Astrocyte of the spinal cord (primary cell): ENCODE data around the gene CFAP70.

Source experiments
- DNase-seq: peaks from one replicate; pipeline ENCODE4 v3.0.0; 2011; ENCODE audit warnings: low read depth, low spot score
- H3K4me3 ChIP-seq: 2 replicates; pipeline ENCODE4 v1.5.1; 2011; ENCODE audit warnings: low read depth, mild to moderate bottlenecking, low read length, moderate library complexity
- in situ Hi-C: cut with HindIII; loops from 2 replicates; pipeline ENCODE4 v1.10.0; 2017; ENCODE audit warnings: low sequenced_read_pairs
- TF ChIP-seq, protein P1 (sequence below): IDR thresholded peaks from 2 replicates; pipeline ENCODE4 v1.5.1; 2012; ENCODE audit warnings: low read depth, mild to moderate bottlenecking, low read length, inconsistent platforms

Gene CFAP70

DNA sequence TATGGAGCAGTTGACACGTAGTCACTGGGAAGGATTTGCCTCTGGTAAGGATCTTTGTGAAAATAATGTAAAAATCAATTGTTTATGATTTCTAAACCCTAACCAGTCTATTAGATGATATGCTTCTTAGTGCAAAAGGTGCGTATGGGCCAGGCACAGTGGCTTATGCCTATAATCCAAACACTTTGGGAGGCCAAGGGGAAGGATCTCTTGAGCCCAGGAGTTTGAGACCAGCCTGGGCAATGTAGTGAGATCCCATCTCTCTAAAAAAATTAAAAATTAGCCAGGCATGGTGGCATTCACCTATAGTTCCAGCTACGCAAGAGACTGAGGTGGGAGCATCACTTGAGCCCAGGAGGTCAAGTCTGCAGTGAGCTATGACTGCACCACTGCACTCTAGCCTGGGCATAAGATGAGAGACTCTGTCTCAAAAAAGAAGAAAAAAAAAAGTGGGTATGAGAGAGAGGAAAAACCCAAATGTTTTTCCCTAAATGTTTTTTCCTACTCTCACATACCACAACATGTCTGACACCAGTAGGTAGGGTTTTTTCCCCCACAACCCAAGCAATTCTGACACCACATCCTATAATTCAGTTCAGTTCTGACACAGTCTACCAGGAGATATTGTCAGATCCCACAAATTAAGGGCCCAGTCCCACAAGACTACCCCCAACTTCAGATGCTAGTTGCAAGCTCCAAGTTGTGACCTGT lies 148.1 kb downstream of the CFAP70 start:
- H3K4me3 ChIP-seq = no peak overlapping the region
- in situ Hi-C loops = no loop called here
- TF ChIP-seq, protein P1, sequence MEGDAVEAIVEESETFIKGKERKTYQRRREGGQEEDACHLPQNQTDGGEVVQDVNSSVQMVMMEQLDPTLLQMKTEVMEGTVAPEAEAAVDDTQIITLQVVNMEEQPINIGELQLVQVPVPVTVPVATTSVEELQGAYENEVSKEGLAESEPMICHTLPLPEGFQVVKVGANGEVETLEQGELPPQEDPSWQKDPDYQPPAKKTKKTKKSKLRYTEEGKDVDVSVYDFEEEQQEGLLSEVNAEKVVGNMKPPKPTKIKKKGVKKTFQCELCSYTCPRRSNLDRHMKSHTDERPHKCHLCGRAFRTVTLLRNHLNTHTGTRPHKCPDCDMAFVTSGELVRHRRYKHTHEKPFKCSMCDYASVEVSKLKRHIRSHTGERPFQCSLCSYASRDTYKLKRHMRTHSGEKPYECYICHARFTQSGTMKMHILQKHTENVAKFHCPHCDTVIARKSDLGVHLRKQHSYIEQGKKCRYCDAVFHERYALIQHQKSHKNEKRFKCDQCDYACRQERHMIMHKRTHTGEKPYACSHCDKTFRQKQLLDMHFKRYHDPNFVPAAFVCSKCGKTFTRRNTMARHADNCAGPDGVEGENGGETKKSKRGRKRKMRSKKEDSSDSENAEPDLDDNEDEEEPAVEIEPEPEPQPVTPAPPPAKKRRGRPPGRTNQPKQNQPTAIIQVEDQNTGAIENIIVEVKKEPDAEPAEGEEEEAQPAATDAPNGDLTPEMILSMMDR = no peak

DNA sequence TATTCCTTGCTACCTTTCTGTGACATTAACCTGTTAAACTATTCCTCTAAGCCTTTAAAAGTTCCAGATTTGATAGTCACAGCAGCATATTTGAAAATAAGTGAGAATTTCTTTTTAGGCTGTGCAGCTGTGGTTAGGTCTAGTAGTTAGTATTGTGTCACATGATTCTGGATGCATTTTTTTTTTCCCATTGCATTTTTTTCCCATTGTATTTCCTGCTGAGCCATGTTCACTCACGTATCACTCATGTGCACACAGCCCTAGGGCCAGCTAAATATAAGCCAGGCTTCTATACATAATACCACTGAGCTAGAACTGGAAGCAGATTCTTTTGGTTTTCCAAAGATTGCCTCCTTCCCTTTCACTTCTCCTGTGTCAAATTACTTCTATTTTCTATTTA lies 149.0 kb downstream of the CFAP70 start:
- peak; percentile 13 for DNase-seq
- TF ChIP-seq, protein P1 = no peak
- no peak overlapping the region for H3K4me3 ChIP-seq
- in situ Hi-C loops = no loop called here

More for the DNA sequence above, 148.1 kb downstream of the CFAP70 start:
- no peak for DNase-seq

DNA sequence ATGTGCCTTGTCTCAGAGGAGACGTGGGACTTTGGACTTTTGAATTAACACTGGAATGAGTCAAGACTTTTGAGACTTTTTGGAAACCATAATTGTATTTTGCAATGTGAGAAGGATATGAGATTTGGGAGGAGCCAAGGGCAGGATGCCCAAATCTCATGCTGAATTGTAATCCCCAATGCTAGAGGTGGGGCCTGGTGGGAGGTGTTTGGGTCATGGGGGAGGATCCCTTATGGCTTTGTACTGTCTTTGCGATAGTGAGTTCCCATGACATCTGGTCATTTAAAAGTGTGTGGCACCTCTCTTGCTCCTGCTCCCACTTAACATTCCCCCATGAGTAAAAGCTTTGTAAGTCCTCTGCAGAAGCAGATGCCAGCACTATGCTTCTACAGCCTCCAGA lies 150.8 kb downstream of the CFAP70 start:
- DNase-seq = no peak
- H3K4me3 ChIP-seq = no peak overlapping the region
- TF ChIP-seq, protein P1 = no peak
- in situ Hi-C loops = no loop called here

DNA sequence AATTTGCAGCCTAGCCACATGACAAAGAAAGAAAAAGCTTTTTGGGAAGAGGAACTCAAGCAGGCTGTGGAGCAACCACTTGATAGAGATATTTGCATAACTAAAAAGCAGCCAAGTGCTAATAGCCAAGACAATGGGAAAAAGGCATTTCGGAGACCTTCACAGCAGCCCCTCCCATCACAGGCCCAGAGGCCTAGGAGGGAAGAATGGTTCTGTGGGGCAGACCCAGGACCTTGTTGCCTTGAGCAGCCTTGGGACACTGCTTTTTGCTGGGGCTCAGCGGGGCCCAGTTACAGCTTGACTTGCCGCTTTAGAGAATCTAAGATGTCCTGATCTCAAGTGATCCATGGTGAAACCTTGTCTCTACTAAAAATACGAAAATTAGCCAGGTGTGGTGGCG lies 152.3 kb downstream of the CFAP70 start:
- in situ Hi-C loops = no loop called here
- DNase-seq = no peak
- TF ChIP-seq, protein P1 = no peak
- no peak overlapping the region for H3K4me3 ChIP-seq

DNA sequence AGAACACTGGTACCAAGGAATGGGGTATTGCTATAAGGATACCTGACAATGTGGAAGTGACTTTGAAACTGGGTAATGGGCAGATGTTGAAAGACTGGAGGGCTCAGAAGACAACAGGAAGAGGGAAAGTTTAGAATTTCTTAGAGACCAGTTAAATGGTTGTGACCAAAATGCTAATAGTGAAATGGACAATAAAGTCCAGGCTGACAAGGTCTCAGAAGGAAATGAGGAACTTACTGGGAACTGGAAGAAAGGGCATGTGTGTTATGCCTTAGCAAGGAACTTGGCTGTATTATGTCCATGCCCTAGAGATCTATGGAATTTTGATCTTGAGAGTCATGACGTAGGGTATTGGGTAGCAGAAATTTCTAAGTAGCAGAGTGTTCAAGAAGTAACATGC lies 152.8 kb downstream of the CFAP70 start:
- H3K4me3 ChIP-seq = no peak overlapping the region
- DNase-seq = no peak
- TF ChIP-seq, protein P1 = no peak
- in situ Hi-C loops = no loop called here

DNA sequence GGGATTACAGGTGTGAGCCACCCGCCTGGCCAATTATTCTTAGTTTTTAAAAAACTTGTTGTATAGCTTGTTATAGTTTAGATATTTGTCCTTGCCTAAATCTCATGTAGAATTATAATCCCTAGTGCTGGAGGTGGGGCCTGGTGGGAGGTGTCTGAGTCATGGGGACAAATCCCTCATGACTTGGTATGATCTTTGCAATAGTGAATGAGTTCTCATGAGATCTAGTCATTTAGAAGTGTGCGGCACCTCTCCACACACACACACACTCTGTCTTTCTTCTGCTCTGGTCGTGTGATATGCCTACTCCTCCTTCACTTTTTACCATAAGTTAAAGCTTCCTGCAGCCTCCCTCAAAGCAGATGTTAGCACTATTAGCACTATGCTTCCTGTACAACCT lies 153.6 kb downstream of the CFAP70 start:
- no peak overlapping the region for H3K4me3 ChIP-seq
- DNase-seq = no peak
- TF ChIP-seq, protein P1 = no peak
- in situ Hi-C loops = no loop called here
